Measurements from ENCODE around the gene CENPB.

CENPB gene

GRCh38 chr20:3748073-3748472, 38.5 kb downstream of the CENPB start:
- no peak for DNase-seq (ENCODE audit: low spot score)

GRCh38 chr20:3747471-3747870, 39.1 kb downstream of the CENPB start:
- DNase-seq (ENCODE audit: low spot score): no peak

- no peak for DNase-seq (ENCODE audit: low spot score)
Measured at GRCh38 chr20:3745686-3746173, 40.8 kb downstream of the CENPB start.

GRCh38 chr20:3744806-3745685, 41.5 kb downstream of the CENPB start:
- DNase-seq (ENCODE audit: low spot score): peak; percentile 60

GRCh38 chr20:3744037-3744436, 42.5 kb downstream of the CENPB start:
- no peak for DNase-seq (ENCODE audit: low spot score)

- no peak for DNase-seq (ENCODE audit: low spot score)
Measured at GRCh38 chr20:3743251-3743650, 43.3 kb downstream of the CENPB start.

- no peak for DNase-seq (ENCODE audit: low spot score)
Measured at GRCh38 chr20:3741836-3742458, 44.6 kb downstream of the CENPB start.

GRCh38 chr20:3740615-3741301, 45.8 kb downstream of the CENPB start:
- DNase-seq (ENCODE audit: low spot score): no peak

- DNase-seq (ENCODE audit: low spot score): no peak
Measured at GRCh38 chr20:3739926-3740451, 46.6 kb downstream of the CENPB start.

- DNase-seq (ENCODE audit: low spot score): no peak
Measured at GRCh38 chr20:3739054-3739925, 47.2 kb downstream of the CENPB start.

GRCh38 chr20:3738111-3739053, 48.2 kb downstream of the CENPB start:
- DNase-seq (ENCODE audit: low spot score): no peak

GRCh38 chr20:3735768-3736167, 50.8 kb downstream of the CENPB start:
- DNase-seq (ENCODE audit: low spot score): no peak

- DNase-seq (ENCODE audit: low spot score): no peak
Measured at GRCh38 chr20:3734111-3734843, 52.3 kb downstream of the CENPB start.

Measured in activated CD4-positive, alpha-beta T cell treated with anti-CD3 and anti-CD28 coated beads, Interleukin-2, Interleukin-4, amounts not matched to agents 100 ng/mL and 50 ng/mL, durations not matched to agents 16 hours and 8 hours (primary cell).